ENCODE results near the gene MRPS6.

- no peak for TF ChIP-seq TAF1 (IDR thresholded peaks at IDR 0.05; ENCODE audit: low read depth, low read length)
- TF ChIP-seq POLR2A (IDR thresholded peaks at IDR 0.05; ENCODE audit: low read depth, low read length): no peak
- TF ChIP-seq SPI1 (IDR thresholded peaks at IDR 0.05; ENCODE audit: low read depth, low read length): no peak
- TF ChIP-seq POLR2AphosphoS5 (IDR thresholded peaks at IDR 0.05; ENCODE audit: low read depth, low read length): no peak
- no peak for TF ChIP-seq POU2F2 (IDR thresholded peaks at IDR 0.05; ENCODE audit: low read depth, low read length)
- TF ChIP-seq PAX5 (IDR thresholded peaks at IDR 0.05; ENCODE audit: insufficient read depth, low read length, severe bottlenecking): no peak
Measured at GRCh38 chr21:34043333-34043732, 30.0 kb upstream of the MRPS6 start.
